Osteocyte (in vitro differentiated cells): ENCODE results near the gene DHX8. TPM values are rescaled to one million over a fixed set of nuclear protein-coding genes. Genes with fewer than 3 reads are reported as not detected.

Experiments used
- DNase-seq: peaks from one replicate; pipeline ENCODE4 v3.0.0; 2021; ENCODE audit warnings: mixed read lengths; ENCODE audit not compliant: unreplicated experiment; ENCODE audit errors: extremely low spot score
- H3K27ac Mint-ChIP-seq: one replicate; pipeline ENCODE4 v1.8.0; 2021; ENCODE audit warnings: mild to moderate bottlenecking, mixed read lengths; ENCODE audit not compliant: unreplicated experiment
- H3K27me3 Mint-ChIP-seq: one replicate; pipeline ENCODE4 v1.8.0; 2021; ENCODE audit warnings: mixed read lengths; ENCODE audit not compliant: unreplicated experiment
- H3K36me3 Mint-ChIP-seq: one replicate; pipeline ENCODE4 v1.8.0; 2021; ENCODE audit warnings: mixed read lengths; ENCODE audit not compliant: unreplicated experiment
- H3K4me1 Mint-ChIP-seq: one replicate; pipeline ENCODE4 v1.8.0; 2021; ENCODE audit warnings: mixed read lengths; ENCODE audit not compliant: unreplicated experiment
- H3K4me3 Mint-ChIP-seq: one replicate; pipeline ENCODE4 v1.8.0; 2021; ENCODE audit warnings: mild to moderate bottlenecking, moderate library complexity, mixed read lengths; ENCODE audit not compliant: unreplicated experiment
- H3K9me3 Mint-ChIP-seq: one replicate; pipeline ENCODE4 v1.8.0; 2021; ENCODE audit warnings: mixed read lengths; ENCODE audit not compliant: unreplicated experiment
- total RNA-seq: library from RNA; stranded (reverse); gene quantifications from 2 replicates; pipeline ENCODE4 v1.2.1, GENCODE V29; 2021
- TF ChIP-seq, protein P1 (sequence below): fragments of 200-600 bp; sonication (generic); IDR thresholded peaks from 2 replicates; pipeline ENCODE4 v1.5.0; 2021; ENCODE audit warnings: antibody characterized with exemption, mild to moderate bottlenecking, moderate library complexity

The DHX8 gene
- total RNA-seq, 1 donor from 2014 or later: 70.7 TPM

DNA sequence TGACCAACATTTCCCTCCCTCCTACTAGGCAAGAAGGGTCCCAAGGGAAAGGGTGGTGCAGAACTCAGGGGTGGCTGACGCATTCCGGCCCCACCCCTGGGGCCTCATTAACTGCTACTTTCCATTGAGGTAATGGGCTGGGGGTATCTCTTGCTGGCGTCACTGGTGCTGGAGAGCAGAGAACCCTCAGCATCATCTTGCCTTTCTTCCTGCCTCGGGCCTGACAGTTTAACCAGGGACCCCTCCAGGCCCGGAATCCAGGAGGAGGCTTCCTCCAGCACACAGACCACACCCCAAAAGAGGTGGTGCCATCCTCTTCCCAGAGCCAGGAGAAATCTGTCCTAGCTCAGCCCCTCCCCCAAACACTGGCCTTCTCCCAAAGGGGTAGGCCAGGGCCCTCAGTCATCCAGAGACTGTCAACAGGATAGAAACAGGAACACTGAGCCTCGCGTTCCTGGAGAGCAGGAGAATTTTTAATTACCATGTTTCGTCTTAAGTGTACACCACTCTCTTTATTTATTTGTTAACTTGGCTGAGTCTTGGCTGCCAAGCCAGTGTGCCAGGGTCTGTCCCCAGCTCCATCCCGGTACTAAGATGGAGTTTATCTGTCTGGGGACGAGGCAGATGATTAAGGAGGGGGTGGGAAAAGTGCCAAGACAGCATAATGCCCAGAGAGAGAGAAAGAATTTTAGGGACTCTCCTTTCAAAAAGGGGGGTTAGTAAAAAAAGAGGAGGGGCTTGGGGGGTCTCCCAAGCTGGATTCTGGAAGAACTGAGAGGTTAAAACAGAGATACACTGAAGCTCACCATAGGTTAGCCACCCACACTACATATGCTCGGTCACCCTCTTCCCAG, 57.3 kb downstream of the DHX8 start:
- Mint-ChIP-seq H3K27ac (no peak overlapping the region), H3K9me3 (no peaks in the 10 kb centered on the region), H3K27me3 (no peaks in the 10 kb centered on the region), H3K4me1 (peaks cover 42% of the 10 kb centered on the region), H3K4me3 (no peak overlapping the region), H3K36me3 (no peaks in the 10 kb centered on the region)
- DNase-seq: no peak
- TF ChIP-seq, protein P1, sequence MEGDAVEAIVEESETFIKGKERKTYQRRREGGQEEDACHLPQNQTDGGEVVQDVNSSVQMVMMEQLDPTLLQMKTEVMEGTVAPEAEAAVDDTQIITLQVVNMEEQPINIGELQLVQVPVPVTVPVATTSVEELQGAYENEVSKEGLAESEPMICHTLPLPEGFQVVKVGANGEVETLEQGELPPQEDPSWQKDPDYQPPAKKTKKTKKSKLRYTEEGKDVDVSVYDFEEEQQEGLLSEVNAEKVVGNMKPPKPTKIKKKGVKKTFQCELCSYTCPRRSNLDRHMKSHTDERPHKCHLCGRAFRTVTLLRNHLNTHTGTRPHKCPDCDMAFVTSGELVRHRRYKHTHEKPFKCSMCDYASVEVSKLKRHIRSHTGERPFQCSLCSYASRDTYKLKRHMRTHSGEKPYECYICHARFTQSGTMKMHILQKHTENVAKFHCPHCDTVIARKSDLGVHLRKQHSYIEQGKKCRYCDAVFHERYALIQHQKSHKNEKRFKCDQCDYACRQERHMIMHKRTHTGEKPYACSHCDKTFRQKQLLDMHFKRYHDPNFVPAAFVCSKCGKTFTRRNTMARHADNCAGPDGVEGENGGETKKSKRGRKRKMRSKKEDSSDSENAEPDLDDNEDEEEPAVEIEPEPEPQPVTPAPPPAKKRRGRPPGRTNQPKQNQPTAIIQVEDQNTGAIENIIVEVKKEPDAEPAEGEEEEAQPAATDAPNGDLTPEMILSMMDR: no peak

DNA sequence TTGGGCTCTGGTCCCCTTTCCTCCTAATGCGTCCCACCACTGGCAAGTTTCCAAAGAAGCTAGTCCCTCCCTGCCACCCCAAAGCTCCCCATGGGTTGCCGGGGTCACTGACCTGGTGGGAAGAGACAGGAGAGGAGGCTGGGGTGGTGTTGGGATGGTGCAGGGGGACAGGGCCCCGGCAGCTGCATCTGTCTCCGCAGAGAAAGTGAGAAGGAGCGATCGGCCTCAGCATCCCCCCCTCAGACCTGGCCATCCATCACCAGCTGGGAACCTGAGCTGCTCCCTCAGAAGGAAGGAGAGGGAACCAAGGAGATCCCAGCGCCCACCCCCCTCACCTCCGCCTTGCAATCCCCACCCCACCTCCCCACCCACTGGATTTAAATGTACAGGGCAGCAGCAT, 59.1 kb downstream of the DHX8 start:
- TF ChIP-seq, protein P1: no peak
- Mint-ChIP-seq H3K9me3 (no peaks in the 10 kb centered on the region), H3K27ac (no peak overlapping the region), H3K4me3 (no peak overlapping the region), H3K4me1 (peaks cover 39% of the 10 kb centered on the region), H3K36me3 (no peaks in the 10 kb centered on the region), H3K27me3 (no peaks in the 10 kb centered on the region)
- DNase-seq: no peak

GRCh38 chr17:43543300-43543699, 59.5 kb downstream of the DHX8 start:
- no peaks in the 10 kb centered on the region for H3K36me3 Mint-ChIP-seq
- H3K4me1 Mint-ChIP-seq: peaks cover 39% of the 10 kb centered on the region
- H3K9me3 Mint-ChIP-seq: no peaks in the 10 kb centered on the region
- DNase-seq: no peak
- TF ChIP-seq, protein P1: no peak
- no peak overlapping the region for H3K4me3 Mint-ChIP-seq
- no peaks in the 10 kb centered on the region for H3K27me3 Mint-ChIP-seq
- H3K27ac Mint-ChIP-seq: no peak overlapping the region

DNA sequence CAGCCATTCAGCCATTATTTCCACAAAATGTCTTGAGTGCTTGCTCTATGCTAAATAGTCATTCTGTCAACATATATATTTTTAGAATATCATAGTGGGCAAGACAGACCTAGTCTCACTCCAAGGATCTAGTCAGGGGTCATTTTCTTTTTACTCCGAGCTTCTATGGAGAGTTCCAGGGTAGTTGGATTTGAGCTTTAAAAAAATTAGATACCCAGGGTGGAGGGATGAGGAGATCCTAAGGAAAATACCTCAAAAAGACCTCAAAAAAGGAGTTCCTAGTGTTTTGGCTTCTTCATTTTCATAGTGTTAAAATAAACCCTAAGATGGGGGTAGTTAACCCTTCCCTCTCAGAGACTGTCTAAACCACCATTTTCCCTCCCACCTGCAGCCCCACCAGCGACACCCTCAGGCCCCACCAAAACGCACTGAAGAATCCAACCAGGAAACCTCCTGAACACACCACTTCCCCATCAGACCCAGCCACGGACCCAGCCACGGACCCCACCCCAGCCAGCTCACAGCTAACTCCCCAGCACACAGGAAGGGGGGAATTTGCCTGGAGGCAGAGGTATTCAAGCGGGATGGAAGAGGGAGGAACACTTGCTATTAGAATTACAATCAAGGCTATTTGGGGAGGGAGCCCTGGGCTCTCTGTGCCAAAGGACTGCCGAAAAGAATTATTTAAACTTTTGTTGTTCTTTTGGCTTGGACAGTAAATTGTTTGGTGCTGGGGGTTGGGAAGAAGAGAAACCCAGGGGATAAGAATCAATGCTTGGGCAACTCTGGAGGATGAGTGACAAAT, 60.2 kb downstream of the DHX8 start:
- peaks cover 39% of the 10 kb centered on the region for H3K4me1 Mint-ChIP-seq
- TF ChIP-seq, protein P1: no peak
- peak overlapping the region; percentile 74 for H3K4me3 Mint-ChIP-seq
- H3K27me3 Mint-ChIP-seq: no peaks in the 10 kb centered on the region
- peak overlapping the region; percentile 81 for H3K27ac Mint-ChIP-seq
- DNase-seq: no peak
- H3K36me3 Mint-ChIP-seq: no peaks in the 10 kb centered on the region
- no peaks in the 10 kb centered on the region for H3K9me3 Mint-ChIP-seq

DNA sequence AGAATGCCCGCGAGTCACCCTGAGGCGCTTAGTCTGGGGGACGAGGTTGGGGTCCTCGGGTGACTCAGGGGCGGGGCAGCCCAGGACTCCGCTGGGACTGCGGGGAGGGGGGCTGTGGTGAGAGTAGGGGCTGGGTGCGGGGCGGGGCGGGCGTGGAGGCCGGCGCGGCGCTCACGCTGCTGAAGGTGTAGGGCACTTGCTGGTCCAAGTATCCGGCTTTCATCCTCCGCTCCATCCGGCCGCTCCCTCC, 61.5 kb downstream of the DHX8 start:
- no peaks in the 10 kb centered on the region for H3K9me3 Mint-ChIP-seq
- peaks cover 36% of the 10 kb centered on the region for H3K4me1 Mint-ChIP-seq
- peak overlapping the region; percentile 74 for H3K4me3 Mint-ChIP-seq
- TF ChIP-seq, protein P1: no peak
- H3K27me3 Mint-ChIP-seq: no peaks in the 10 kb centered on the region
- H3K36me3 Mint-ChIP-seq: no peaks in the 10 kb centered on the region
- DNase-seq: no peak
- peak overlapping the region; percentile 81 for H3K27ac Mint-ChIP-seq
